Astrocyte of the cerebellum (primary cell): ENCODE results near the gene MCM8.

Source experiments
- DNase-seq: peaks from one replicate; pipeline ENCODE4 v3.0.0-alpha.2; 2011; ENCODE audit warnings: low read depth
- H3K4me3 ChIP-seq: 2 replicates; pipeline ENCODE4 v1.5.1; 2011; ENCODE audit warnings: mild to moderate bottlenecking, low read depth, low read length, moderate library complexity
- CTCF ChIP-seq: IDR thresholded peaks from 2 replicates; pipeline ENCODE4 v1.5.1; 2012; ENCODE audit warnings: low read length, low read depth, moderate library complexity, mild to moderate bottlenecking; ENCODE audit errors: missing control alignments
- in situ Hi-C: cut with HindIII; loops from 2 replicates; pipeline ENCODE4 v1.10.0; 2017; ENCODE audit warnings: low sequenced_read_pairs

Gene MCM8

GRCh38 chr20:6034134-6034969 is 83.9 kb downstream of the MCM8 start:
- H3K4me3 ChIP-seq, result no peak overlapping the region
- DNase-seq, result no peak
- in situ Hi-C loops, result no loop called here
- TF ChIP-seq CTCF, result no peak

- no peak for DNase-seq
- no peak overlapping the region for H3K4me3 ChIP-seq
- in situ Hi-C loops, result no loop called here
- TF ChIP-seq CTCF, result no peak
These were observed 85.8 kb downstream of the MCM8 start for GRCh38 chr20:6036213-6036612.

- in situ Hi-C loops, result no loop called here
- no peak for DNase-seq
- no peak for TF ChIP-seq CTCF
- no peak overlapping the region for H3K4me3 ChIP-seq
These were observed 86.6 kb downstream of the MCM8 start for GRCh38 chr20:6037082-6037481.

- TF ChIP-seq CTCF, result no peak
- in situ Hi-C loops, result no loop called here
- no peak for DNase-seq
These were observed 87.8 kb downstream of the MCM8 start for GRCh38 chr20:6038256-6038655.

GRCh38 chr20:6039766-6040165 is 89.3 kb downstream of the MCM8 start:
- no peak for DNase-seq
- H3K4me3 ChIP-seq, result no peak overlapping the region
- in situ Hi-C loops, result no loop called here
- TF ChIP-seq CTCF, result no peak

More at GRCh38 chr20:6038256-6038655, 87.8 kb downstream of the MCM8 start:
- H3K4me3 ChIP-seq, result no peak overlapping the region

- no peak for TF ChIP-seq CTCF
- no peak overlapping the region for H3K4me3 ChIP-seq
- DNase-seq, result no peak
- in situ Hi-C loops, result no loop called here
These were observed 90.1 kb downstream of the MCM8 start for GRCh38 chr20:6040540-6040939.
